ENCODE data around the gene PLA2G3.
"Not testable (repeated sequence)": the region's sequence is repeated elsewhere in the genome, so short reads cannot be mapped to it uniquely, and the experiment has no call there.

DNA sequence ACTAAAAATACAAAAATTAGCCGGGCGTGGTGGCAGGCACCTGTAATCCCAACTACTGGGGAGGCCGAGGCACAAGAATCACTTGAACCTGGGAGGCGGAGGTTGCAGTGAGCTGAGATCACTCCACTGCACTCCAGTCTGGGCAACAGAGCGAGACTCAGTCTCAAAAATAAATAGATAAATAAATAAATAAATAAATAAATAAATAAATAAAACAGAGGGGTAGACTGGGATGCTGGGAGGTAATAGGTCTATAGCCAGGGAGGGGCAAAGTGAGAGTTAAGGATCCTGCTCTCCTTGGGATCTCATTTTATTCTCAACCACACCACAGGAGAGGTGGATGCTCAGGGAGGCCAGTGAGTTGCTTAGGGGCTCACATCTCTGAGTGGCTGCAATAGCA is 42.8 kb downstream of the PLA2G3 start:
- TF ChIP-seq, protein P1, sequence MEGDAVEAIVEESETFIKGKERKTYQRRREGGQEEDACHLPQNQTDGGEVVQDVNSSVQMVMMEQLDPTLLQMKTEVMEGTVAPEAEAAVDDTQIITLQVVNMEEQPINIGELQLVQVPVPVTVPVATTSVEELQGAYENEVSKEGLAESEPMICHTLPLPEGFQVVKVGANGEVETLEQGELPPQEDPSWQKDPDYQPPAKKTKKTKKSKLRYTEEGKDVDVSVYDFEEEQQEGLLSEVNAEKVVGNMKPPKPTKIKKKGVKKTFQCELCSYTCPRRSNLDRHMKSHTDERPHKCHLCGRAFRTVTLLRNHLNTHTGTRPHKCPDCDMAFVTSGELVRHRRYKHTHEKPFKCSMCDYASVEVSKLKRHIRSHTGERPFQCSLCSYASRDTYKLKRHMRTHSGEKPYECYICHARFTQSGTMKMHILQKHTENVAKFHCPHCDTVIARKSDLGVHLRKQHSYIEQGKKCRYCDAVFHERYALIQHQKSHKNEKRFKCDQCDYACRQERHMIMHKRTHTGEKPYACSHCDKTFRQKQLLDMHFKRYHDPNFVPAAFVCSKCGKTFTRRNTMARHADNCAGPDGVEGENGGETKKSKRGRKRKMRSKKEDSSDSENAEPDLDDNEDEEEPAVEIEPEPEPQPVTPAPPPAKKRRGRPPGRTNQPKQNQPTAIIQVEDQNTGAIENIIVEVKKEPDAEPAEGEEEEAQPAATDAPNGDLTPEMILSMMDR (IDR thresholded peaks at IDR 0.05), result not testable (repeated sequence)
- TF ChIP-seq ZFX (IDR thresholded peaks at IDR 0.05; ENCODE audit: borderline replicate concordance), result not testable (repeated sequence)

Measured in 22Rv1 (cell line).